Spleen (tissue), 11 donors: ENCODE data around the gene STRADA. TPM values are rescaled to one million over a fixed set of nuclear protein-coding genes. Genes with fewer than 3 reads are reported as not detected.
A peak's percentile ranks its signal among the peaks of the same experiment; 100 is the strongest.
"Not testable (repeated sequence)": the region's sequence is repeated elsewhere in the genome, so short reads cannot be mapped to it uniquely, and the experiment has no call there.

Source experiments
- DNase-seq: peaks from one replicate; pipeline ENCODE4 v3.0.0-alpha.2; 2020
- H3K27ac ChIP-seq, 8 donors: fragments of 200-600 bp; sonication (generic) in 7 of 8; 1 replicate in 4 of 8; 2 replicates in 4 of 8; pipeline versions ENCODE4 v1.5.0 to v1.8.0; 2016 to 2021; ENCODE audit warnings: inconsistent platforms in 4 of 8, mild to moderate bottlenecking in 4 of 8, moderate library complexity in 1 of 8
- H3K27me3 ChIP-seq, 7 donors: fragments of 200-600 bp; sonication (generic) in 6 of 7; replicated peaks in 1 of 7; 1 replicate in 4 of 7; 2 replicates in 3 of 7; pipeline versions ENCODE4 v1.5.0 to v1.8.0; 2016 to 2021; ENCODE audit warnings: inconsistent platforms in 3 of 7, mild to moderate bottlenecking in 1 of 7
- H3K36me3 ChIP-seq, 6 donors: fragments of 200-600 bp; sonication (generic) in 5 of 6; 1 replicate in 4 of 6; 2 replicates in 2 of 6; pipeline versions ENCODE4 v1.5.0 to v1.8.0; 2016 to 2021; ENCODE audit warnings: inconsistent platforms in 2 of 6
- H3K4me1 ChIP-seq, 6 donors: fragments of 200-600 bp; sonication (generic) in 5 of 6; 1 replicate in 3 of 6; 2 replicates in 3 of 6; pipeline versions ENCODE4 v1.5.0 to v1.8.0; 2016 to 2021; ENCODE audit warnings: inconsistent platforms in 3 of 6
- H3K4me3 ChIP-seq, 8 donors: fragments of 200-600 bp; sonication (generic) in 7 of 8; 1 replicate in 4 of 8; 2 replicates in 4 of 8; pipeline versions ENCODE4 v1.5.0 to v1.8.0; 2016 to 2021; ENCODE audit warnings: inconsistent platforms in 4 of 8, mild to moderate bottlenecking in 4 of 8, moderate library complexity in 2 of 8
- H3K9me3 ChIP-seq, 8 donors: fragments of 200-600 bp; sonication (generic) in 7 of 8; 1 replicate in 4 of 8; 2 replicates in 4 of 8; pipeline versions ENCODE4 v1.5.0 to v1.8.0; 2016 to 2021; ENCODE audit warnings: inconsistent platforms in 4 of 8
- POLR2A ChIP-seq, 3 donors: fragments of 450-650 bp; IDR thresholded peaks; one replicate each; pipeline ENCODE4 v1.5.1; 2017; ENCODE audit warnings: antibody characterized with exemption in 3 of 3, mild to moderate bottlenecking in 1 of 3
- POLR2AphosphoS5 ChIP-seq, 3 donors: sonication (generic); formaldehyde crosslinking; IDR thresholded peaks; one replicate each; pipeline ENCODE4 v1.5.1; 2017; ENCODE audit warnings: antibody characterized with exemption in 3 of 3
- WGBS, 5 donors: extraction: QIAGEN DNeasy Blood & Tissue Kit in 3 of 5; methylation state at CpG; one replicate each; pipeline versions ENCODE4 v1.1.5 to v1.1.7; 2013 to 2018; 5-methylcytosine and 5-hydroxymethylcytosine counted together
- intact Hi-C: fragments of 100-400 bp; cut with DNase I; formaldehyde crosslinking; loops from one replicate; pipeline ENCODE4 v1.15.0; 2023; ENCODE audit warnings: low total_unique reads
- polyA plus RNA-seq, 3 donors: library from polyadenylated mRNA; stranded (reverse); fragments of 200-250 nt; gene quantifications; one replicate each; pipeline ENCODE4 v1.2.1, GENCODE V29; 2013
- total RNA-seq, 7 donors: library from RNA; depleted of rRNA in 3 of 7; stranded (reverse); fragments of >200 nt in 3 of 7; fragmentation: NEBNext Ultra II Directional in 4 of 7; extraction: Animal tissue kit (Norgen Biotek cat#: 25700) in 4 of 7; gene quantifications; one replicate each; pipeline versions ENCODE4 v1.1.0 to v1.2.1, GENCODE V29; 2016 to 2021
- TF ChIP-seq, protein P1 (sequence below), 11 experiments: fragments of 200-600 bp in 7 of 11; fragments of 450-650 bp in 4 of 11; sonication (generic) in 4 of 11; IDR thresholded peaks in 8 of 11; conservative IDR thresholded peaks in 3 of 11; 1 replicate in 7 of 11; 2 replicates in 4 of 11; pipeline versions ENCODE4 v1.4.0 to v1.8.0; 2016 to 2021; ENCODE audit warnings: antibody characterized with exemption in 11 of 11, inconsistent platforms in 4 of 11, mild to moderate bottlenecking in 1 of 11
- donor health status: healthy with polysubstance abuse.
- donor health status: DM: no; HTN: no; CAD: no; lungs with moderate emphysema.
- donor health status: DM: no; HTN: no; CAD: no.
- donor health status: Bipolar disorder and iron deficiency.
- donor health status: healthy.
- donor health status: DM: no; HTN: no; CAD: no.
- donor health status: DM: yes; HTN: yes; CAD: no.

Gene STRADA
- total and polyA plus RNA-seq, 10 donors, result 20.5 to 72.0 (median 49.6) TPM

DNA sequence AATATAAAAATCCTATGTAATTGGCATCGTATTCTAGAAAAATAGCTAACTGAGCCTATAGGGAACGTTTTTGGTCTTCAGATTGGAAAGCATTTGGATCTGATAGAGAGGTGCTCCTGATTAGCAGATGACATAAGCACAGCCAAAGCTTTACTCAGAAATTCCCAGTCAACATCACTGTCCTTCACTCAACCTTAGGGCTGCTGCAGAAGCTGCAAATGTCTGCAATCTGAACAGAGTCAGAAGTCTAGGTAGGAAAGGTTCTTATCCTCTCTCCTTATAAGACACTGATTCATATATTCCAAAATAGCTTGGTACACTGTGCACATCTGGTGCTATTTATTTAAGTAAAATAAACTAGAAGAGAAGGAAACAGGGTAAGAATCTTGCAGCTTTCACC, 19.2 kb downstream of the STRADA start:
- no peaks in the 10 kb centered on the region for H3K9me3 ChIP-seq
- H3K4me3 ChIP-seq, result no peak overlapping the region
- DNase-seq, result no peak
- intact Hi-C loops, result no loop called here
- TF ChIP-seq POLR2AphosphoS5 (IDR thresholded peaks at IDR 0.05) (no peak), POLR2A (IDR thresholded peaks at IDR 0.05) (no peak)
- TF ChIP-seq, protein P1, sequence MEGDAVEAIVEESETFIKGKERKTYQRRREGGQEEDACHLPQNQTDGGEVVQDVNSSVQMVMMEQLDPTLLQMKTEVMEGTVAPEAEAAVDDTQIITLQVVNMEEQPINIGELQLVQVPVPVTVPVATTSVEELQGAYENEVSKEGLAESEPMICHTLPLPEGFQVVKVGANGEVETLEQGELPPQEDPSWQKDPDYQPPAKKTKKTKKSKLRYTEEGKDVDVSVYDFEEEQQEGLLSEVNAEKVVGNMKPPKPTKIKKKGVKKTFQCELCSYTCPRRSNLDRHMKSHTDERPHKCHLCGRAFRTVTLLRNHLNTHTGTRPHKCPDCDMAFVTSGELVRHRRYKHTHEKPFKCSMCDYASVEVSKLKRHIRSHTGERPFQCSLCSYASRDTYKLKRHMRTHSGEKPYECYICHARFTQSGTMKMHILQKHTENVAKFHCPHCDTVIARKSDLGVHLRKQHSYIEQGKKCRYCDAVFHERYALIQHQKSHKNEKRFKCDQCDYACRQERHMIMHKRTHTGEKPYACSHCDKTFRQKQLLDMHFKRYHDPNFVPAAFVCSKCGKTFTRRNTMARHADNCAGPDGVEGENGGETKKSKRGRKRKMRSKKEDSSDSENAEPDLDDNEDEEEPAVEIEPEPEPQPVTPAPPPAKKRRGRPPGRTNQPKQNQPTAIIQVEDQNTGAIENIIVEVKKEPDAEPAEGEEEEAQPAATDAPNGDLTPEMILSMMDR (IDR thresholded peaks at IDR 0.05 in 8 of 11, conservative IDR thresholded peaks at IDR 0.05 in 3 of 11), result no peak
- WGBS, 5 donors, result 79 to 92% (median 89%) methylated on average over 2 of the region's 2 CpGs
- no peak overlapping the region for H3K27ac ChIP-seq
- no peaks in the 10 kb centered on the region for H3K27me3 ChIP-seq
- H3K36me3 ChIP-seq, result peaks cover 0 to 95% (median 23%) of the 10 kb centered on the region in 6 donors
- H3K4me1 ChIP-seq, result no peaks in the 10 kb centered on the region

DNA sequence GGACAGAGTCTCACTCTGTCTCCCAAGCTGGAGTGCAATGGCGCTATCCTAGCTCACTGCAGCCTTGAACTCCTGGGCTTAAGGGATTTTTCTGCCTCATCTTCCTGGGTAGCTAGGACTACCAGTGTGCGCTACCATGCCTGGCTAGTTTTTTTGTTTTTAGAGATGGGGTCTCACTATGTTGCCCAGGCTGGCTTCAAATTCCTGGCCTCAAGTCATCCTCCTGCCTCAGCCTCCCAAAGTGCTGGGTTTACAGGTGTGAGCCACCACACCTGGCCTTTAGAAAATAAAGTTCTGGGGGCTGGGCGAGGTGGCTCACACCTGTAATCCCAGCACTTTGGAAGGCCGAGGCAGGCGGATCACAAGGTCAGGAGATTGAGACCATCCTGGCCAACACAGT, 21.4 kb downstream of the STRADA start:
- H3K9me3 ChIP-seq, H3K27me3 ChIP-seq, H3K27ac ChIP-seq, H3K4me3 ChIP-seq, DNase-seq, intact Hi-C loops, H3K4me1 ChIP-seq: not testable (repeated sequence)
- H3K36me3 ChIP-seq, result peaks cover 0 to 88% (median 9%) of the 10 kb centered on the region in 6 donors
- WGBS, 5 donors, result 95 to 100% (median 95%) methylated on average over 5 of the region's 5 CpGs

DNA sequence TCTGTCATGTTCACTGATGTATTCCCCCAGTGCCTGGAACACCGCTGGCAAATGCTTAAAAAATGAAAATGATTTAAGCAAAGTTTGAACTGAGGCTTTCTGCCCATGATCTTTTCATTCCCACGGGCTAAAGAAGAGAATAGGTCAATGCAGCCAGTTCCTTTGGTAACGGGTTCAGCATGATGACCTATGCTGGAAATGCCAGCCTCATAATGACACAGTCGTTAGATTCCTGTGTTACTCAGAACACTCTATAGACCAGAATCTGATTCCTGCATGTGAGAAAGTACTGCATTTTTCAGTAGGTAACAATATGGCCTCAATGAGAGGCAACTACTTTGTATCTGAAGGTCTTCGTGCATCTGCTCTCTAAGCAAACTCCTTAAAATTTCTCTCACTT, 22.6 kb downstream of the STRADA start:
- Histone ChIP-seq H3K9me3 (no peaks in the 10 kb centered on the region), H3K27ac (no peak overlapping the region), H3K36me3 (peaks cover 0 to 88% (median 9%) of the 10 kb centered on the region in 6 donors), H3K4me1 (peaks cover 0 to 6% (median 0%) of the 10 kb centered on the region in 6 donors), H3K4me3 (no peak overlapping the region), H3K27me3 (no peaks in the 10 kb centered on the region)
- DNase-seq, result no peak
- intact Hi-C loops, result no loop called here
- TF ChIP-seq, protein P1 (IDR thresholded peaks at IDR 0.05 in 8 of 11, conservative IDR thresholded peaks at IDR 0.05 in 3 of 11), result no peak
- TF ChIP-seq POLR2AphosphoS5 (IDR thresholded peaks at IDR 0.05), result no peak
- no peak for TF ChIP-seq POLR2A (IDR thresholded peaks at IDR 0.05)
- 88 to 95% (median 89%) methylated on average over 5 of the region's 5 CpGs for WGBS, 5 donors

DNA sequence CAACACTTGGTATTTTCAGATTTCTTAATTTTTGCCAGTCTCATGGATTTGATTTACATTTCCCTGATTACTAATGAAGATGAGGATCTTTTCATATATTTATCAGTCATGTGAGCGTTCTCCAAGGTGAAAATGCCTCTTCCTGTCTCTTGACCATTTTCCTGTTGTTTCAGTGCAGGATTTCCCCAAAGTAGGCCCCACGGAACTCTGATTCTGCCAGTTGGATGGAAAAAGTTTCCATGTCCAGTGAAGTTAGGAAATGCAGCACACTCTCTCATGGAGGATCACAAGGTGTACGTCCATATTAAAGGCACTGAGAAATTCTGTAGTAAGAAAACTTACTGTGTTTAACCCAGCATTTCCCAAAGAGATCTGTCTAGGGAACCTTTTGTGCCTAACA, 25.2 kb downstream of the STRADA start:
- WGBS, 5 donors, result 72 to 81% (median 75%) methylated on average over 3 of the region's 3 CpGs
- intact Hi-C loops, result no loop called here
- H3K4me3 ChIP-seq, result no peak overlapping the region
- peak overlapping the region in 7 of 8 donors; percentile 4 to 77 (median 58) for H3K27ac ChIP-seq
- no peak for DNase-seq
- H3K4me1 ChIP-seq, result peaks cover 0 to 6% (median 0%) of the 10 kb centered on the region in 6 donors
- peaks cover 0 to 90% (median 24%) of the 10 kb centered on the region in 6 donors for H3K36me3 ChIP-seq
- no peaks in the 10 kb centered on the region for H3K27me3 ChIP-seq
- no peaks in the 10 kb centered on the region for H3K9me3 ChIP-seq
- TF ChIP-seq POLR2A (IDR thresholded peaks at IDR 0.05), result no peak
- peak in 1 of 3 donors; percentile 27 for TF ChIP-seq POLR2AphosphoS5 (IDR thresholded peaks at IDR 0.05)

DNA sequence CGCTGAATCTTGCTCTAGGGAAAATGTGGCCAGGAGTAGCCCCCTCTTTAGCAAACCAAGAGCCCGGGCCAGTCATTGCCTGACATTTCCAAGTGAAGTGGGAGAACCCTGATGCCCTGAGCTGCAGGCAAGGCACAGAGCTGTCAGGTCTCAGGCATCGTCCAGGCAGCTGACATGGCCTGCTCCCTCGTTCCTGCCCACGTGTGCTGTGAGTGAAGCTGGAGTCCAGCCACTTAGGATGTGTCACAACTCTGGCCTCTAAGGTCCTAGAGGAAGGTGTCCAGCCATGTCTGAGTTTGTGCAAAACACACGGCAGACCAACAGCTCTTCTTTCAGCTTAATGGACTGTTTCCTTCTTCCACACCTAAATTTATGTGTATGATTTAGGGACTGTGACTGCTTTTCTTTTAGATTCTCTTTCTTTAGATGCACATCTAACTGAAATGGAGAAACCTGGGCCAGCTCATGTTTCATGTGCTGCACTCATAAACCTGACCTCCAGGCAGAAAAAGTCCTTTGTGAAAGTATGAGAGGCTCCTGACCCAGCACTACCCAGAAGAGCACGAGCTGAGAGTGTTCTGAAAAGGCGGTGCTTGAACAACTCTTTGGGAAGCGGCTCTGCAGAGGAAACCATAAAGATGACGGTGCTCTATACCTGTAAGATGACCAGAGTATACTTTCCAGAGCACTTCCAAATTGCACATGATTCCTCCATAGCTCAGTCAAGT, 26.9 kb downstream of the STRADA start:
- intact Hi-C loops, result no loop called here
- peak overlapping the region in 1 of 8 donors; percentile 8 for H3K27ac ChIP-seq
- H3K36me3 ChIP-seq, result peaks cover 0 to 90% (median 36%) of the 10 kb centered on the region in 6 donors
- no peak overlapping the region for H3K4me3 ChIP-seq
- peaks cover 0 to 20% (median 3%) of the 10 kb centered on the region in 6 donors for H3K4me1 ChIP-seq
- no peak for DNase-seq
- WGBS, 5 donors, result 79 to 86% (median 84%) methylated on average over 10 of the region's 10 CpGs
- H3K27me3 ChIP-seq, result no peaks in the 10 kb centered on the region
- TF ChIP-seq POLR2A (IDR thresholded peaks at IDR 0.05), result no peak
- TF ChIP-seq, protein P1 (IDR thresholded peaks at IDR 0.05 in 8 of 11, conservative IDR thresholded peaks at IDR 0.05 in 3 of 11), result no peak
- peak in 2 of 3 donors; percentile 25 to 34 for TF ChIP-seq POLR2AphosphoS5 (IDR thresholded peaks at IDR 0.05)
- no peaks in the 10 kb centered on the region for H3K9me3 ChIP-seq
